Neural progenitor cell (in vitro differentiated cells): ENCODE results near the gene CDCP1. TPM values are rescaled to one million over a fixed set of nuclear protein-coding genes. Genes with fewer than 3 reads are reported as not detected.

Experiments used
- DNase-seq: peaks from one replicate; pipeline ENCODE4 v3.0.0-alpha.2; 2016; ENCODE audit warnings: low spot score
- H2AFZ ChIP-seq: fragments of 200-600 bp; sonication (generic); replicated peaks from 2 replicates; pipeline ENCODE4 v1.6.1; 2016; ENCODE audit warnings: antibody characterized with exemption
- H3F3A ChIP-seq: fragments of 200-600 bp; sonication (generic); 2 replicates; pipeline ENCODE4 v1.6.1; 2016; ENCODE audit warnings: antibody characterized with exemption, low read depth
- H3K27ac ChIP-seq: fragments of 200-600 bp; sonication (generic); 2 replicates; pipeline ENCODE4 v1.5.1; 2016; ENCODE audit warnings: mild to moderate bottlenecking
- H3K27me3 ChIP-seq: fragments of 200-600 bp; sonication (generic); 2 replicates; pipeline ENCODE4 v1.6.1; 2016; ENCODE audit warnings: mild to moderate bottlenecking, moderate library complexity
- H3K36me3 ChIP-seq: fragments of 200-600 bp; sonication (generic); 2 replicates; pipeline ENCODE4 v1.5.1; 2016
- H3K4me1 ChIP-seq: fragments of 200-600 bp; sonication (generic); 2 replicates; pipeline ENCODE4 v1.6.1; 2016; ENCODE audit warnings: mixed run types
- H3K4me2 ChIP-seq: fragments of 200-600 bp; sonication (generic); 2 replicates; pipeline ENCODE4 v1.6.1; 2016
- H3K4me3 ChIP-seq: fragments of 200-600 bp; sonication (generic); 2 replicates; pipeline ENCODE4 v1.5.1; 2016
- H3K79me2 ChIP-seq: fragments of 200-600 bp; sonication (generic); 2 replicates; pipeline ENCODE4 v1.6.1; 2016; ENCODE audit warnings: low read depth
- H3K9ac ChIP-seq: fragments of 200-600 bp; sonication (generic); 2 replicates; pipeline ENCODE4 v1.6.1; 2016
- H3K9me3 ChIP-seq: fragments of 200-600 bp; sonication (generic); 2 replicates; pipeline ENCODE4 v1.5.1; 2016; ENCODE audit warnings: low read depth
- H4K20me1 ChIP-seq: fragments of 200-600 bp; sonication (generic); 2 replicates; pipeline ENCODE4 v1.6.1; 2016; ENCODE audit warnings: low read depth
- H3K27ac Mint-ChIP-seq: 3 replicates; pipeline ENCODE4 v1.8.0; 2021; ENCODE audit warnings: mixed read lengths
- H3K27me3 Mint-ChIP-seq: 2 replicates; pipeline ENCODE4 v1.8.0; 2022; ENCODE audit warnings: low read depth, mild to moderate bottlenecking, inconsistent platforms, moderate library complexity, mixed read lengths; ENCODE audit not compliant: insufficient read depth
- H3K36me3 Mint-ChIP-seq: 3 replicates; pipeline ENCODE4 v1.8.0; 2021; ENCODE audit warnings: mixed read lengths
- H3K4me1 Mint-ChIP-seq: 3 replicates; pipeline ENCODE4 v1.8.0; 2021; ENCODE audit warnings: mixed read lengths
- H3K4me3 Mint-ChIP-seq: 3 replicates; pipeline ENCODE4 v1.8.0; 2021; ENCODE audit warnings: mild to moderate bottlenecking, moderate library complexity, mixed read lengths
- H3K9me3 Mint-ChIP-seq: 3 replicates; pipeline ENCODE4 v1.8.0; 2020; ENCODE audit warnings: mixed read lengths
- CTCF ChIP-seq: fragments of 200-600 bp; sonication (generic); IDR thresholded peaks from 2 replicates; pipeline ENCODE4 v1.5.1; 2017; ENCODE audit warnings: antibody characterized with exemption, mild to moderate bottlenecking
- EZH2 ChIP-seq: fragments of 200-600 bp; sonication (generic); IDR thresholded peaks from 2 replicates; pipeline ENCODE4 v1.6.1; 2017; ENCODE audit warnings: antibody characterized with exemption, mild to moderate bottlenecking, moderate library complexity
- EZH2phosphoT487 ChIP-seq: fragments of 200-600 bp; sonication (generic); IDR thresholded peaks from 2 replicates; pipeline ENCODE4 v1.6.1; 2017; ENCODE audit warnings: antibody characterized with exemption
- total RNA-seq: library from RNA; depleted of rRNA; stranded (reverse); fragments of >200 nt; gene quantifications from 2 replicates; pipeline ENCODE4 v1.2.3, GENCODE V29; 2015; ENCODE audit warnings: low replicate concordance

CDCP1 gene
- total RNA-seq, 1 donor from 2014 or later = 0.24 TPM

DNA sequence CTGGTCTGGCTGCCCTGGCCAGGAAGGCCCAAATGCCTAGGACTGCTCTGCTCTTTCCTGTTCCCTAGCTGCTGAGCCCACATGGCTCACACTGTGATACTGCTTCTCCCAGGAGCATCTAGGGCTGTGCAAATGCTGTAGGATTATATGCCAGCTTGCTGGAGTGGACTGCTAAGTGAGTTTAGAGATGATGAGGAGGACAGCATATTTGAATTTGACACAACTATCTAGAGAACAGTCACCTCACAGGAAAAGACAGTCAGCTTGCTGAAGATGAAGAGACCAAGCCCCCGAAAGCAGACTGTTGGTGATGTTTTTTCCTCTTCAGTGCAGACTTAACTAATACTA, 80.8 kb downstream of the CDCP1 start:
- H3F3A ChIP-seq = peaks cover 6% of the 10 kb centered on the region
- H2AFZ ChIP-seq = no peak overlapping the region
- no peak for DNase-seq
- H4K20me1 ChIP-seq = no peaks in the 10 kb centered on the region
- no peak overlapping the region for H3K27ac ChIP-seq
- Mint-ChIP-seq H3K27me3 (no peaks in the 10 kb centered on the region), H3K9me3 (no peaks in the 10 kb centered on the region), H3K36me3 (no peaks in the 10 kb centered on the region), H3K4me1 (peaks cover 25% of the 10 kb centered on the region), H3K4me3 (no peak overlapping the region), H3K27ac (no peak overlapping the region)
- no peaks in the 10 kb centered on the region for H3K27me3 ChIP-seq
- H3K36me3 ChIP-seq = no peaks in the 10 kb centered on the region
- TF ChIP-seq EZH2phosphoT487 = no peak
- no peak for TF ChIP-seq EZH2
- no peak for TF ChIP-seq CTCF
- H3K4me3 ChIP-seq = no peak overlapping the region
- H3K4me2 ChIP-seq = no peak overlapping the region
- H3K4me1 ChIP-seq = peaks cover 8% of the 10 kb centered on the region
- no peaks in the 10 kb centered on the region for H3K79me2 ChIP-seq
- H3K9ac ChIP-seq = no peak overlapping the region
- no peaks in the 10 kb centered on the region for H3K9me3 ChIP-seq

- no peak for TF ChIP-seq EZH2phosphoT487
- no peak for TF ChIP-seq CTCF
- TF ChIP-seq EZH2 = no peak
- Histone ChIP-seq H3K4me2 (no peak overlapping the region), H3K4me1 (peaks cover 14% of the 10 kb centered on the region), H3K27me3 (no peaks in the 10 kb centered on the region), H3K9ac (no peak overlapping the region), H3K9me3 (no peaks in the 10 kb centered on the region), H3K36me3 (no peaks in the 10 kb centered on the region), H3K79me2 (no peaks in the 10 kb centered on the region), H3K27ac (no peak overlapping the region), H2AFZ (no peak overlapping the region), H3K4me3 (no peak overlapping the region), H4K20me1 (peaks cover 5% of the 10 kb centered on the region), H3F3A (peaks cover 11% of the 10 kb centered on the region)
- Mint-ChIP-seq H3K27me3 (no peaks in the 10 kb centered on the region), H3K36me3 (no peaks in the 10 kb centered on the region), H3K4me3 (no peak overlapping the region), H3K27ac (no peak overlapping the region), H3K4me1 (peaks cover 31% of the 10 kb centered on the region), H3K9me3 (no peaks in the 10 kb centered on the region)
- no peak for DNase-seq
Observed at GRCh38 chr3:45064512-45065372, 81.4 kb downstream of the CDCP1 start.

DNA sequence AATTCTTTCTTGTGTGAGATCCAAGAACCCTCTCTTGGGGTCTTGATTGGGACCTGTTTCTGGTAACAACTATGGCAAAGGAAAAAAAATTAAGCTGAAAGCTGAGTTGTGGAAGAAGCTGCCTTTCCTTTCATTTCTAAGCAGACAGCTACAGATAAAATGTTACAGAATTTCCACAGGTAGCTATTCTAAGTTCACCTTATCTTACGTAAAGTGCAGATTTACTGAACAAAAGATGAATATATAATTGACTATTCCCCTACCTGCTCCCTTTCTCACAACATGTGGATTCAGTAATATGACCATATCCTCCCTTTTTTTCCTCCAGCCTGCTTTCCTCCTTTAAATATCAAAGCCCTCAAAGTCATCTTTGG, 83.5 kb downstream of the CDCP1 start:
- TF ChIP-seq CTCF = no peak
- TF ChIP-seq EZH2phosphoT487 = no peak
- TF ChIP-seq EZH2 = no peak

More for the DNA sequence above, 83.5 kb downstream of the CDCP1 start:
- no peak overlapping the region for H3K4me3 ChIP-seq
- H3F3A ChIP-seq = peaks cover 13% of the 10 kb centered on the region
- no peak overlapping the region for H3K27ac ChIP-seq
- H3K36me3 Mint-ChIP-seq = no peaks in the 10 kb centered on the region
- H3K27ac Mint-ChIP-seq = no peak overlapping the region
- no peak overlapping the region for H3K4me3 Mint-ChIP-seq
- DNase-seq = no peak
- no peak overlapping the region for H2AFZ ChIP-seq
- peaks cover 15% of the 10 kb centered on the region for H3K4me1 ChIP-seq
- peaks cover 5% of the 10 kb centered on the region for H4K20me1 ChIP-seq
- H3K4me1 Mint-ChIP-seq = peaks cover 30% of the 10 kb centered on the region
- H3K27me3 ChIP-seq = peaks cover 13% of the 10 kb centered on the region
- H3K36me3 ChIP-seq = no peaks in the 10 kb centered on the region
- H3K9me3 ChIP-seq = no peaks in the 10 kb centered on the region
- H3K27me3 Mint-ChIP-seq = no peaks in the 10 kb centered on the region
- H3K4me2 ChIP-seq = no peak overlapping the region
- H3K9me3 Mint-ChIP-seq = no peaks in the 10 kb centered on the region
- no peak overlapping the region for H3K9ac ChIP-seq
- no peaks in the 10 kb centered on the region for H3K79me2 ChIP-seq
